ENCODE results near the gene VCPKMT. TPM values are rescaled to one million over a fixed set of nuclear protein-coding genes. Genes with fewer than 3 reads are reported as not detected.

VCPKMT gene
- total RNA-seq, 1 experiment from 2014 or later, result 8.2 TPM

- H3K9me3 ChIP-seq (ENCODE audit: low read length), result no peaks in the 10 kb centered on the region
- no peaks in the 10 kb centered on the region for H3K9me2 ChIP-seq (replicated peaks; ENCODE audit: low read length)
- DNase-seq, result no peak
- no peak overlapping the region for H3K4me2 ChIP-seq (ENCODE audit: low read length)
- ChIA-PET CTCF (no interaction called here), POLR2A (ENCODE audit: unreplicated experiment) (interaction anchor here (0.6 kb wide), 1 partner anchor 29 kb away, joined by 12 read pairs; no protein-coding TSS in a partner anchor)
- H3K4me3 ChIP-seq (ENCODE audit: low read length), result no peak overlapping the region
- no TSS peak for BruUV-seq (replicated peaks)
- H3K4me1 ChIP-seq (ENCODE audit: insufficient read depth, low read length), result no peaks in the 10 kb centered on the region
- no peak overlapping the region for H3K27ac ChIP-seq (ENCODE audit: low read length)
- no peak overlapping the region for H2AFZ ChIP-seq (ENCODE audit: low read length)
- no peaks in the 10 kb centered on the region for H4K20me1 ChIP-seq (ENCODE audit: low read length)
- TF ChIP-seq EZH2 (IDR thresholded peaks at IDR 0.05; ENCODE audit: low read length, unreplicated experiment) (no peak), EZH2phosphoT487 (IDR thresholded peaks at IDR 0.05; ENCODE audit: borderline replicate concordance, low read length) (no peak), CTCF (conservative IDR thresholded peaks at IDR 0.05; ENCODE audit: low read depth, low read length) (no peak)
- intact Hi-C loops (cut with micrococcal nuclease), result no loop called here
- ATAC-seq, result no peak
- H3F3A ChIP-seq (ENCODE audit: low read length, unreplicated experiment), result no peaks in the 10 kb centered on the region
- H3K27me3 ChIP-seq (ENCODE audit: low read length), result no peaks in the 10 kb centered on the region
- H3K36me3 ChIP-seq (ENCODE audit: low read depth, low read length), result no peaks in the 10 kb centered on the region
- no peaks in the 10 kb centered on the region for H3K79me2 ChIP-seq (ENCODE audit: low read length)
- no peak overlapping the region for H3K9ac ChIP-seq (ENCODE audit: low read length)
Measured at GRCh38 chr14:50123062-50123461, 6.7 kb upstream of the VCPKMT start.

GRCh38 chr14:50122291-50122690, 5.9 kb upstream of the VCPKMT start:
- Histone ChIP-seq H3K27ac (ENCODE audit: low read length) (no peak overlapping the region), H3K4me3 (ENCODE audit: low read length) (no peak overlapping the region), H3K36me3 (ENCODE audit: low read depth, low read length) (no peaks in the 10 kb centered on the region), H3K4me2 (ENCODE audit: low read length) (no peak overlapping the region), H4K20me1 (ENCODE audit: low read length) (no peaks in the 10 kb centered on the region), H3K79me2 (ENCODE audit: low read length) (no peaks in the 10 kb centered on the region), H3K9me3 (ENCODE audit: low read length) (no peaks in the 10 kb centered on the region), H3K9ac (ENCODE audit: low read length) (no peak overlapping the region), H2AFZ (ENCODE audit: low read length) (no peak overlapping the region), H3K4me1 (ENCODE audit: insufficient read depth, low read length) (no peaks in the 10 kb centered on the region), H3F3A (ENCODE audit: low read length, unreplicated experiment) (no peaks in the 10 kb centered on the region), H3K27me3 (ENCODE audit: low read length) (no peaks in the 10 kb centered on the region), H3K9me2 (replicated peaks; ENCODE audit: low read length) (no peaks in the 10 kb centered on the region)
- BruUV-seq (replicated peaks), result no TSS peak
- CTCF ChIA-PET, result interaction anchor here (0.6 kb wide), 1 partner anchor 220 kb away, joined by 6 read pairs; no protein-coding TSS in a partner anchor
- intact Hi-C loops (cut with micrococcal nuclease), result no loop called here
- ATAC-seq (no peak), DNase-seq (no peak)
- POLR2A ChIA-PET (ENCODE audit: unreplicated experiment), result no interaction called here
- TF ChIP-seq EZH2 (IDR thresholded peaks at IDR 0.05; ENCODE audit: low read length, unreplicated experiment), result no peak
- TF ChIP-seq CTCF (conservative IDR thresholded peaks at IDR 0.05; ENCODE audit: low read depth, low read length), result no peak
- no peak for TF ChIP-seq EZH2phosphoT487 (IDR thresholded peaks at IDR 0.05; ENCODE audit: borderline replicate concordance, low read length)

- H4K20me1 ChIP-seq (ENCODE audit: low read length), result no peaks in the 10 kb centered on the region
- H3K27me3 ChIP-seq (ENCODE audit: low read length), result no peaks in the 10 kb centered on the region
- DNase-seq (no peak), ATAC-seq (no peak)
- no peak overlapping the region for H3K4me3 ChIP-seq (ENCODE audit: low read length)
- BruUV-seq (replicated peaks), result no TSS peak
- intact Hi-C loops (cut with micrococcal nuclease), result no loop called here
- ChIA-PET CTCF (interaction anchor here (0.6 kb wide), 1 partner anchor 221 kb away, joined by 6 read pairs; no protein-coding TSS in a partner anchor), POLR2A (ENCODE audit: unreplicated experiment) (no interaction called here)
- H3K9me3 ChIP-seq (ENCODE audit: low read length), result no peaks in the 10 kb centered on the region
- H3K9me2 ChIP-seq (replicated peaks; ENCODE audit: low read length), result no peaks in the 10 kb centered on the region
- TF ChIP-seq EZH2phosphoT487 (IDR thresholded peaks at IDR 0.05; ENCODE audit: borderline replicate concordance, low read length), result no peak
- TF ChIP-seq CTCF (conservative IDR thresholded peaks at IDR 0.05; ENCODE audit: low read depth, low read length), result no peak
- no peak for TF ChIP-seq EZH2 (IDR thresholded peaks at IDR 0.05; ENCODE audit: low read length, unreplicated experiment)
- no peak overlapping the region for H3K27ac ChIP-seq (ENCODE audit: low read length)
- H3K4me2 ChIP-seq (ENCODE audit: low read length), result no peak overlapping the region
- H3K9ac ChIP-seq (ENCODE audit: low read length), result no peak overlapping the region
- peaks cover 6% of the 10 kb centered on the region for H3K4me1 ChIP-seq (ENCODE audit: insufficient read depth, low read length)
- no peaks in the 10 kb centered on the region for H3K79me2 ChIP-seq (ENCODE audit: low read length)
- no peak overlapping the region for H2AFZ ChIP-seq (ENCODE audit: low read length)
- no peaks in the 10 kb centered on the region for H3K36me3 ChIP-seq (ENCODE audit: low read depth, low read length)
- H3F3A ChIP-seq (ENCODE audit: low read length, unreplicated experiment), result no peaks in the 10 kb centered on the region
Measured at GRCh38 chr14:50121486-50121885, 5.1 kb upstream of the VCPKMT start.

All from PC-3 (cell line).